Upper lobe of right lung (tissue), 1 donor: ENCODE measurements around the gene COX4I2. TPM values are rescaled to one million over a fixed set of nuclear protein-coding genes. Genes with fewer than 3 reads are reported as not detected.

ENCODE experiments used
- ATAC-seq: fragments of 200-7000 bp; cut with Tn5 transposase; one replicate; pipeline ENCODE4 v1.9.1; 2020; ENCODE audit warnings: mild to moderate bottlenecking, moderate library complexity
- DNase-seq: peaks from one replicate; pipeline ENCODE4 v3.0.0-alpha.2; 2020
- H3K27ac ChIP-seq: fragments of 200-600 bp; one replicate; pipeline ENCODE4 v1.8.0; 2022
- H3K27me3 ChIP-seq: fragments of 200-600 bp; one replicate; pipeline ENCODE4 v1.8.0; 2022; ENCODE audit warnings: mild to moderate bottlenecking
- H3K36me3 ChIP-seq: fragments of 200-600 bp; one replicate; pipeline ENCODE4 v1.8.0; 2022
- H3K4me1 ChIP-seq: fragments of 200-600 bp; one replicate; pipeline ENCODE4 v1.8.0; 2022
- H3K4me3 ChIP-seq: fragments of 200-600 bp; one replicate; pipeline ENCODE4 v1.8.0; 2022; ENCODE audit warnings: mild to moderate bottlenecking
- H3K9me3 ChIP-seq: fragments of 200-600 bp; one replicate; pipeline ENCODE4 v1.8.0; 2022
- intact Hi-C: fragments of 100-400 bp; cut with DNase I; formaldehyde crosslinking; loops from one replicate; pipeline ENCODE4 v1.11.0; 2022
- total RNA-seq: library from RNA; stranded (reverse); fragmentation: NEBNext Ultra II Directional; extraction: Animal tissue kit (Norgen Biotek cat#: 25700); gene quantifications from one replicate; pipeline ENCODE4 v1.2.1, GENCODE V29; 2021
- TF ChIP-seq, protein P1 (sequence below): fragments of 200-600 bp; IDR thresholded peaks from one replicate; pipeline ENCODE4 v1.8.0; 2022; ENCODE audit warnings: antibody characterized with exemption
- donor health status: DM: no; HTN: yes; CAD: no; lungs with severe emphysema.

Gene COX4I2
- total RNA-seq, 1 donor from 2014 or later: 19.1 TPM

DNA sequence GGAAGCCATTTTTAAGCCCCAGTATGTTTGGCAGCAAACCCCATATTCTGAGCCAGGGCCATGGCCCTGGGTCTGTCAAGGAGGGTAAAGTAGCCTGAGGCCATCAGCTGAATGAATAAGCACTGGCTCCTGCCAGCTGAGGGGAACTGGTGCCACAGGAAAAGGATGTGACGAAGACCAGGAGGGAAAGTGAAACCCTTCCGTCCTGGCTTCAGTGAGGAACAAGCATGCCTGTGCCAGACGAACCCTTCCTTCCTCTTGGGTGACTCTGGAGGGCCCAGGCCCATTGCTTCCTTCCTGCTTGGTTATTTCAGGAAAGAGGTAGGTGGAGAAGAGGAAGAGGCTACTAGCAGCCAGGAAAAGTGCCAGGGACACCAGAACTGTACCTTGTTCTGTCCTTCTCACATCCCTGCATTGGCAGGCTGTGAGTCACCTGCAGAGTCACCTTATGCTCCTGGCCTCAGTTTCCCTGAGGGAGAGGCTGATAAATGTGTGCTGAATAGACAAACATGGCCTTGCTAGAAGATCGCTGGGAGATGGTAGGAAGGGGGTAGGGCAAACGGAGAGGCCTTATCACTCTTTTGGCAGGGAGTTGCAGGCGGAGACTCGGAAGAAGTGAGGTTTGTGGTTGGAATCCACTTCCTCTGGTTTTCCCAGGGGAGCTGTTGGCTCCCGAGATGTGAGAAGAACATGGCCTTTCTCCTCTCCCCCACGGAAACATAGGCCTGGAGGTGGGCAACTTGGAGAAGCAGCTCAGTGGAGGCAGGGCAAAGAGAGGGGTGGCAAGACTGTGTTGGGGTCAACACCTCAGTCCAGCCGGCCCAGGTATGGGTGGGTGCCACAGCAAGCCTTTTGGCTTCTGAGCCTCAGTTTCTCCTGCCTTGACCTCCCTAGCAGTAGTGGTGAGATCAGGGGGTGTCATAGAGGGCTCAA is 37.4 kb downstream of the COX4I2 start:
- intact Hi-C loops: no loop called here
- no peaks in the 10 kb centered on the region for H3K9me3 ChIP-seq
- ATAC-seq (peak; percentile 84), DNase-seq (peak; percentile 76)
- H3K36me3 ChIP-seq: peaks cover 12% of the 10 kb centered on the region
- H3K4me3 ChIP-seq: peak overlapping the region; percentile 34
- H3K4me1 ChIP-seq: peaks cover 100% of the 10 kb centered on the region
- H3K27me3 ChIP-seq: no peaks in the 10 kb centered on the region
- peak overlapping the region; percentile 85 for H3K27ac ChIP-seq
- TF ChIP-seq, protein P1, sequence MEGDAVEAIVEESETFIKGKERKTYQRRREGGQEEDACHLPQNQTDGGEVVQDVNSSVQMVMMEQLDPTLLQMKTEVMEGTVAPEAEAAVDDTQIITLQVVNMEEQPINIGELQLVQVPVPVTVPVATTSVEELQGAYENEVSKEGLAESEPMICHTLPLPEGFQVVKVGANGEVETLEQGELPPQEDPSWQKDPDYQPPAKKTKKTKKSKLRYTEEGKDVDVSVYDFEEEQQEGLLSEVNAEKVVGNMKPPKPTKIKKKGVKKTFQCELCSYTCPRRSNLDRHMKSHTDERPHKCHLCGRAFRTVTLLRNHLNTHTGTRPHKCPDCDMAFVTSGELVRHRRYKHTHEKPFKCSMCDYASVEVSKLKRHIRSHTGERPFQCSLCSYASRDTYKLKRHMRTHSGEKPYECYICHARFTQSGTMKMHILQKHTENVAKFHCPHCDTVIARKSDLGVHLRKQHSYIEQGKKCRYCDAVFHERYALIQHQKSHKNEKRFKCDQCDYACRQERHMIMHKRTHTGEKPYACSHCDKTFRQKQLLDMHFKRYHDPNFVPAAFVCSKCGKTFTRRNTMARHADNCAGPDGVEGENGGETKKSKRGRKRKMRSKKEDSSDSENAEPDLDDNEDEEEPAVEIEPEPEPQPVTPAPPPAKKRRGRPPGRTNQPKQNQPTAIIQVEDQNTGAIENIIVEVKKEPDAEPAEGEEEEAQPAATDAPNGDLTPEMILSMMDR: no peak

GRCh38 chr20:31675828-31676608 is 38.3 kb downstream of the COX4I2 start:
- H3K4me3 ChIP-seq: peak overlapping the region; percentile 34

DNA sequence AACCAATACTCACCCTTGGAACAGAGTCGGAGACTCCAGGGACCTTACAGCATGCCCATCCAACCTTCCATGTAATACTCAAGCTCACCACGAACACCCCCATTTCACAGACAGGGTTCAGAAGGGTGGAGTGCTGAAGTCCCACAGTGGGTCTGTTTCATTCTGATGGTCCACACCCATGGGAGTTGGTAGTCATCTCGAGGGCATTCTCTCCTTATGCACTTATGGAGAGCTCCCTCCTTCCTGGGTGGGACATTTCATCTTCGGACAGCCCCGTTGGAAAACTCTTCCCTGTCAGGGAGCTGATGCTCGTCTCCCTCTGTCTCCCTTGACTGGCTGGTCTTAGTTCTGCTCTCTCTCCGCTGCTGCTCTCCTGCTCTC is 38.9 kb downstream of the COX4I2 start:
- TF ChIP-seq, protein P1: no peak
- no peak for DNase-seq
- no peak overlapping the region for H3K4me3 ChIP-seq
- H3K27ac ChIP-seq: peak overlapping the region; percentile 85
- intact Hi-C loops: no loop called here
- peaks cover 99% of the 10 kb centered on the region for H3K4me1 ChIP-seq
- H3K9me3 ChIP-seq: no peaks in the 10 kb centered on the region
- peaks cover 12% of the 10 kb centered on the region for H3K36me3 ChIP-seq
- no peaks in the 10 kb centered on the region for H3K27me3 ChIP-seq
- no peak for ATAC-seq

More at GRCh38 chr20:31675828-31676608, 38.3 kb downstream of the COX4I2 start:
- Histone ChIP-seq H3K27me3 (no peaks in the 10 kb centered on the region), H3K4me1 (peaks cover 100% of the 10 kb centered on the region), H3K27ac (peak overlapping the region; percentile 85), H3K9me3 (no peaks in the 10 kb centered on the region), H3K36me3 (peaks cover 12% of the 10 kb centered on the region)
- ATAC-seq: peak; percentile 44
- DNase-seq: no peak
- TF ChIP-seq, protein P1: no peak
- intact Hi-C loops: no loop called here

DNA sequence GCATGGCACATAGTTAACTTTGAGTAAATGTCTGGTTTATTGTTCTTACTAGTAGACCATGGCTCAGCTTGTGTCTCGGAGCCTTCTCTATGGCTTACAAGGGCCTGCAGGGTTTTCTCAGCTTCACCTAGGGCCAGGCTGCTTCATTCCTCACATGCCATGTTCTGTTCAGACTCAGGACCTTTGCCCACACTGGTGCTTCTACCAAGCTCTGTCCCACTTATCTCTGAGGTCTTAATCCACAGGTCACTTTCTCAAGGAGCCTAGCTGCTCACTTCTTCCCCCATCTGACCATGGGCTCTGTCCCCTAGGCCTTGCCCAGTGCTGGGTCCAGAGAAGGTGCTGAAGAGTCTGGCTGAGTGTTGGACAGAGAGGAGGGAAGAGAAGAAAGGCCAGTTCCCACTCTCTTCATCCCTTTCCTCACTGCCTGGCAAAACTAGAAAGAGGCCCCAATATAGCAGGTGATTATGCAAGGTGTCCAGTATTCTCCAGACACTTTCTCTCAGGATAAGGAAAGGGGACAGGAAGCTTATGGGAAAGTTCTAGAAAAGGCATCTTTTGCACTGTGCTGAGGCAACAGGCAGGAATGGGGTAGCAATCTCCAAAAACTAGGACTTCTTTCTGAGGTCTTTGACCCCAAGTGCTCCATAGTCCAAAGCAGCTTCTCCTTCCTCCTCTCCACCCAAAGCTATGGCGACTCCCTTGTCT is 40.0 kb downstream of the COX4I2 start:
- TF ChIP-seq, protein P1: no peak
- ATAC-seq (no peak), DNase-seq (no peak)
- no peak overlapping the region for H3K4me3 ChIP-seq
- intact Hi-C loops: no loop called here
- H3K9me3 ChIP-seq: no peaks in the 10 kb centered on the region
- H3K27me3 ChIP-seq: no peaks in the 10 kb centered on the region
- H3K36me3 ChIP-seq: peaks cover 12% of the 10 kb centered on the region
- H3K4me1 ChIP-seq: peaks cover 98% of the 10 kb centered on the region
- peak overlapping the region; percentile 85 for H3K27ac ChIP-seq
